ENCODE measurements around the gene HMGXB3. TPM values are rescaled to one million over a fixed set of nuclear protein-coding genes. Genes with fewer than 3 reads are reported as not detected.

The HMGXB3 gene
- total and polyA plus RNA-seq, 2 of the 13 experiments (the other 11 are each of a cell fraction or from before 2014, with no cell fraction given): 18.8 to 23.8 TPM

GRCh38 chr5:150069672-150070627 is 69.4 kb downstream of the HMGXB3 start:
- ChIA-PET CTCF (ENCODE audit: low intra/inter-chr PET ratio, low total read pairs) (no interaction called here), POLR2A (no interaction called here)
- Histone ChIP-seq H3K79me2 (ENCODE audit: insufficient read depth, low read length) (no peaks in the 10 kb centered on the region), H4K20me1 (ENCODE audit: insufficient read depth, low read length) (no peaks in the 10 kb centered on the region), H3K4me2 (ENCODE audit: low read depth, low read length) (no peak overlapping the region), H3K4me3 (replicated peaks in 1 of 3; ENCODE audit: insufficient read depth in 1 of 3, low read depth in 2 of 3, low read length in 3 of 3) (no peak overlapping the region), H3K9me3 (ENCODE audit: low read length) (no peaks in the 10 kb centered on the region), H3K36me3 (replicated peaks in 1 of 2; ENCODE audit: control insufficient read depth in 1 of 2, insufficient read depth in 2 of 2, low read length in 2 of 2) (no peaks in the 10 kb centered on the region), H3K27me3 (ENCODE audit: control insufficient read depth in 1 of 2, insufficient read depth in 2 of 2, low read length in 2 of 2) (peaks cover 4 to 33% of the 10 kb centered on the region in 2 experiments; a peak in 4 of 5 replicates), H3K27ac (ENCODE audit: extremely low read length, insufficient read depth, low read length) (no peak overlapping the region), H3K4me1 (ENCODE audit: insufficient read depth, low read length) (peaks cover 6% of the 10 kb centered on the region; the same call in 1 of the 2 replicates), H3K9ac (ENCODE audit: insufficient read depth, low read depth, low read length) (no peak overlapping the region), H2AFZ (ENCODE audit: low read length) (no peak overlapping the region)
- ATAC-seq (peak; percentile 87), DNase-seq (ENCODE audit: low spot score) (peak; percentile 21), FAIRE-seq (no peak)
- 16% methylated on average over 10 of the region's 25 CpGs for WGBS (ENCODE audit: low lambda C conversion rate)
- intact Hi-C loops (cut with micrococcal nuclease; ENCODE audit: unreplicated experiment) (no loop called here), in situ Hi-C loops (cut with HindIII; ENCODE audit: extremely low pct_ligation_motif_present, low pct_unique_long_range_greater_than_20kb) (no loop called here)
- no TSS peak for BruUV-seq (replicated peaks)
- TF ChIP-seq TFDP2 (CRISPR knock-in tag; IDR thresholded peaks at IDR 0.05): no peak
- TF ChIP-seq CTCF (CRISPR knock-in tag; IDR thresholded peaks at IDR 0.05): peak; percentile 57
- no peak for TF ChIP-seq SPEN (CRISPR knock-in tag; IDR thresholded peaks at IDR 0.05; ENCODE audit: low read depth)
- no peak for TF ChIP-seq ZNF713 (CRISPR knock-in tag; IDR thresholded peaks at IDR 0.05)
- TF ChIP-seq ZNF451 (CRISPR knock-in tag; IDR thresholded peaks at IDR 0.05): 0 out of 2 replicates have a peak, but pooled peaks have one; percentile 41
- no peak for TF ChIP-seq TRAFD1 (CRISPR knock-in tag; IDR thresholded peaks at IDR 0.05; ENCODE audit: borderline replicate concordance)
- no peak for TF ChIP-seq ZNF562 (CRISPR knock-in tag; IDR thresholded peaks at IDR 0.05; ENCODE audit: borderline replicate concordance)
- TF ChIP-seq ZNF136 (CRISPR knock-in tag; IDR thresholded peaks at IDR 0.05; ENCODE audit: low read depth): no peak
- TF ChIP-seq AKAP8 (CRISPR knock-in tag; IDR thresholded peaks at IDR 0.05): no peak
- TF ChIP-seq RAD21 (CRISPR knock-in tag; IDR thresholded peaks at IDR 0.05): peak; percentile 38; the same call in 1 of the 2 replicates
- no peak for TF ChIP-seq SYNCRIP (IDR thresholded peaks at IDR 0.05; ENCODE audit: insufficient read depth, low read depth, low read length)
- TF ChIP-seq ZNF205 (CRISPR knock-in tag; IDR thresholded peaks at IDR 0.05): no peak
- TF ChIP-seq MLLT10 (CRISPR knock-in tag; IDR thresholded peaks at IDR 0.05): no peak
- TF ChIP-seq XBP1 (CRISPR knock-in tag; IDR thresholded peaks at IDR 0.05): no peak
- no peak for TF ChIP-seq ZNF660 (CRISPR knock-in tag; IDR thresholded peaks at IDR 0.05; ENCODE audit: borderline replicate concordance, low read depth)
- TF ChIP-seq ZBTB7A (CRISPR knock-in tag; IDR thresholded peaks at IDR 0.05): no peak
- TF ChIP-seq NFKBIZ (CRISPR knock-in tag; IDR thresholded peaks at IDR 0.05): no peak
- peak; percentile 58 for TF ChIP-seq STAG1 (CRISPR knock-in tag; IDR thresholded peaks at IDR 0.05)
- TF ChIP-seq ZNF891 (CRISPR knock-in tag; IDR thresholded peaks at IDR 0.05): no peak
